ENCODE results near the gene DIRAS1.

DIRAS1 gene

DNA sequence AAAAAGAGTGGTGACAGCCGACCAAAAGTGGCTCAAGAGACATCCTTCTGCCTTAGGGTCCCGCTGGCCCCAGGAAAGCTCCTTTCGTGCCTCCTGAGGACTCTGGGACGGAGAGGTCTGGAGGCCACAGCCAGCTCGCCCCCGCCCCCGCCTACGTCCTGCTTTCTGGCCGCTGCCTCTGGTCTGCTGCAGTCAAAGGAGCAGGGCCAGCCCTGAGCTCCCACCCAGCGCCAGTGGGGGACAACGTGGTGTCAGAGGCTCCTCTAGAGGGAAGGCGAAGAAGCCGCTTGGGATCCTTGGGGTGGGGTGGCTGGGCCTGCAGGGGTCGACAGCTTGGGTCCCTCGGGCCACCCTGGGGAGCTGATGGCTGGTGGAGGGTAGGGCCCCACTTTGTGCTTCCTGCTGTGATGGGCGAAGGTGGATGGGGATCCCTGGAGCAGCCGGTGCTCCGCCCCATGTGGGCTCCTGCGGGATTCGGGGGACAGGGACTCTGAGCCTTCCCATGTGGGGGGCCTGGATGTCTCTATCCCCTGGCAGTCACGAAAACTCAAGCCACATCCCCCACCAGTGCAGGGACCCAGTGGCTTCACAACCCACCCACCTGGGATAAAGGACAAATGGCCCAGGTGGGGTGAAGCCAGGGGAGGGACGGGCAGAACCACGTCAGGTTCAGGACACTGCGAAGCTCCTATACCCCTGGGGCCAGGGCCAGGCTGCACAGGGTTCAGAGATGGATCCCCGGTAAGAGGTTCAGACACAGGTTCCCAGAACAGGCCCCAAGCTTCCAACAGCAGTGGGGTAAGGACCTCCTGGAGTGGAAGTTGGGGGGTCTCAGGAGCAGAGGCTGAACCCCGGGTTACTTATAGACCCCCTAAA lies 9.0 kb upstream of the DIRAS1 start:
- no peak for TF ChIP-seq Cebpa-rat (IDR thresholded peaks at IDR 0.05)
- no peaks in the 10 kb centered on the region for H3K9me3 ChIP-seq
- H3K36me3 ChIP-seq = peaks cover 39% of the 10 kb centered on the region
- H3K4me3 ChIP-seq = no peak overlapping the region
- peaks cover 98% of the 10 kb centered on the region for H3K4me1 ChIP-seq
- peaks cover 64% of the 10 kb centered on the region for H4K20me1 ChIP-seq
- peak overlapping the region; percentile 47; the same call in 1 of the 2 replicates for H3K4me2 ChIP-seq
- H3K27me3 ChIP-seq = no peaks in the 10 kb centered on the region
- H3K9ac ChIP-seq = no peak overlapping the region
- H3K27ac ChIP-seq = peak overlapping the region; percentile 4; the same call in 1 of the 2 replicates

DNA sequence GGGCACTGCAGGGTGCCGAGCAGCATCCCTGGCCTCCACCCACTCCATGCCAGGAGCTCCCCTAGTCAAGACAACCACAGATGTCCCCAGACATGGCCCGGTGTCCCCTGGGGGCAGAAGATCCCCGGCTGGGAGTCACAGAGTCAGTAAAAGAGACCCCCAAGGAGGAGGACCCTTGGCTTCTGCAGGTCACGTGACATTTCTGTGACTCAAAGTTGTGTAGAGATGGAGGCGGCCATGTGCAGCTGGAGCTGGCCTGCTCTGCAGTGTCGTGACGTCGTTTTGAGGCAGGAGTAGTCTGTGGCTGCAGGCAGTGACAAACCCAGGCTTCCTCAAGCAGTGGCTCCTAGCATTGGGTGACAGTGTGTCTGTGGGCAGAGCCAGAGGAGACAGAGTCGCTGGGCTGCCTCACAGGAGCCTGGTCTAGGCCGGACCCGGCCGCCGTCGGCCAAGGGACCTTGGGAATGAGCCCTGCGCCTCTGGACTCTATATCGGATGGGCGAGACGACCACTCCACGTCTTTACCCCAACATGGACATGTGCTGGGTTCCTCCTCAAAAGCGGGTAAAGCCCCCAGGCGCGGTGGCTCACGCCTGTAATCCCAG lies 7.7 kb upstream of the DIRAS1 start:
- H4K20me1 ChIP-seq = peaks cover 51% of the 10 kb centered on the region
- peak overlapping the region; percentile 97 for H3K4me2 ChIP-seq
- H3K4me3 ChIP-seq = no peak overlapping the region
- no peaks in the 10 kb centered on the region for H3K27me3 ChIP-seq
- H3K4me1 ChIP-seq = peaks cover 96% of the 10 kb centered on the region
- H3K9ac ChIP-seq = 0 out of 2 replicates have a peak overlapping the region, but pooled peaks have one; percentile 15
- no peaks in the 10 kb centered on the region for H3K9me3 ChIP-seq
- H3K36me3 ChIP-seq = peaks cover 33% of the 10 kb centered on the region
- no peak for TF ChIP-seq Cebpa-rat (IDR thresholded peaks at IDR 0.05)
- H3K27ac ChIP-seq = 0 out of 2 replicates have a peak overlapping the region, but pooled peaks have one; percentile 35

DNA sequence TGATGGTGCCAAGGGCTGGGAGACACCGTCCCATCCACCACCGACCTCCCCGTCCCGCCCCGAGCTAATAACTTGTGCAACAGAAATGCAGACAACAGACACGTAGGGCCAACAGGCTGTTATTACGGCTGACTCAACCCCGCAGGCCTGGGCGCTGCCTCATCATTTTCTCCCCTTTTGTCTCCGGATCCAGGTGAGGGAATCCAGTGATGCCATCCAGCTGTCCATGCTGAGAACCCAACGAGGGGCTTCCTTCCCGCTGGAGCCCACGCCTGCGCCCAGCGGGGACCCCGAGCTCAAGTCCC lies 6.4 kb upstream of the DIRAS1 start:
- H3K9ac ChIP-seq = no peak overlapping the region
- no peak for TF ChIP-seq Cebpa-rat (IDR thresholded peaks at IDR 0.05)
- H3K36me3 ChIP-seq = peaks cover 20% of the 10 kb centered on the region
- peaks cover 98% of the 10 kb centered on the region for H3K4me1 ChIP-seq
- H3K9me3 ChIP-seq = no peaks in the 10 kb centered on the region
- H4K20me1 ChIP-seq = peaks cover 38% of the 10 kb centered on the region
- no peak overlapping the region for H3K4me3 ChIP-seq
- H3K4me2 ChIP-seq = peak overlapping the region; percentile 97
- H3K27ac ChIP-seq = peak overlapping the region; percentile 54; the same call in 1 of the 2 replicates
- peaks cover 5% of the 10 kb centered on the region; the same call in 1 of the 2 replicates for H3K27me3 ChIP-seq

DNA sequence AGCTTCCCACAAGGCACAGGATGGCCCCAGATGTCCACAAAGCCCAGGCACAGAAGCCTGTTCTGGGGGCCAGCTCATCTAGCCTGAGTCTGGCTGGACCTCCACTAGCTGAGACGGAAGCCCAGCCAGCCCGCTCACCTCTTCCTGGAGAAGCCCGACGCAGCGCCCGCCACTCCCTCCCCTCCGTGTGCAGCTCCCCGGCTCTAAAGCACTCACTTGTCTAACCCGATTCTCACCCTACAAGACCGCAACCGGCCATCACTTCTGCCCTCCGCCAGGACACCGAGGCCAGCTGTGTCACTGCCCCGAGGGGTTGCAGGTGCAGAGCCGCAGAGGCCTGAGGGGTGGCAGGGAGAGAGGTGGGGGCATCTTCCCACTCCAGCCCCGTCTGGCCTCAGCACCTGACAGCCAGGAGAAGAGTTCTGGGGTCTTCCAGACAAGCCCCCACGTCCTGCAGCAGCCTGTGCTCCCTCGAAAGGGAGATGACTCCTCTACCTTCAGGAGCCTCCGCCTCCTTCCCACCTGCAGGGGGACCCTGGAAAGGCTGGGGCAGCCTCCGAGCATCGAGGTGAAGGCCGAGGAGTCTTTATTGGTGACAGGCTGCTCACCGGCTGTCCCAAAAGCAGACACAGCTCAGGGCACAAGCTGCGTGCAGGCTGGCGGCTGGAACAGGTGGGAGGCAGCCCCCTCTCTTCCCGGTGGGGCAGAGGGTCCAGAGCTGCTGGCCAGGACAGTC lies 5.9 kb upstream of the DIRAS1 start:
- Histone ChIP-seq H4K20me1 (peaks cover 33% of the 10 kb centered on the region), H3K27ac (peak overlapping the region; percentile 54), H3K27me3 (peaks cover 5% of the 10 kb centered on the region; the same call in 1 of the 2 replicates), H3K9me3 (no peaks in the 10 kb centered on the region), H3K4me3 (peak overlapping the region; percentile 39; the same call in 1 of the 2 replicates), H3K4me1 (peaks cover 98% of the 10 kb centered on the region), H3K9ac (peak overlapping the region; percentile 48; the same call in 1 of the 2 replicates), H3K4me2 (peak overlapping the region; percentile 97), H3K36me3 (peaks cover 15% of the 10 kb centered on the region)
- no peak for TF ChIP-seq Cebpa-rat (IDR thresholded peaks at IDR 0.05)

DNA sequence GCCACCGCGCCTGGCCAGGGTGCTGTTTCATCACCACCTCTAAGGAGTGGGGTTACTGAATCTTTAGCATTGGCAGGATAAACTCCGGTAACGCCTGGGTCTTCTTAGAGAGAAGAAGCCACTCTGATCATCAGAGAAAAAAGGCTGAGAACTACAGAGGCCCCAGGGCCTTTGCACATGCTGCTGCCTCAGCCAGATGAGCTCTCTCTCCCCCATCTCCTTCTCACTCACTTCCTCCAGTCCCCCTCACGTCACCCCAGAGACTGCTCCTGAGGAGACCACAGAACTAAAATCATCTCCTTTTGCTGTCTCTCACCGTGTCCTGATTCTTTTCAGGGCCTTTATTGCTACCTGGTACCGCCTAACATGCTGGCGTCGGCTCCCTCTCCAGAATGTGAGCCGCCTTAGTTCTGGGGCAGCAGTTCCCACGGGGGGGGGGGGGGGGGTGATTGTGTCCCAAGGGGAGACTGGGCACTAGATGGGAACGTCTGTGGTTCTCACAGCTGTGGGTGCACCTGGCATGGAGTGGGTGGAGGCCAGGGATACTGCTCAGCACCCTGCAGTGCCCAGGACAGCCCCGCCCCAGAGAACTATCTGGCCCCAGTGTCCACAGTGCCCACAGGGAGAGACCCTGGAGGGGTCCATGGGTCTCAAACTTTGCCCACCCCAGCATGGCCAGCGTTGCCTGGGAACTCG lies 5.1 kb upstream of the DIRAS1 start:
- Histone ChIP-seq H4K20me1 (peaks cover 25% of the 10 kb centered on the region), H3K27me3 (peaks cover 5% of the 10 kb centered on the region; the same call in 1 of the 2 replicates), H3K4me1 (peaks cover 97% of the 10 kb centered on the region), H3K9ac (peak overlapping the region; percentile 48; the same call in 1 of the 2 replicates), H3K9me3 (no peaks in the 10 kb centered on the region), H3K36me3 (peaks cover 7% of the 10 kb centered on the region; the same call in 1 of the 2 replicates), H3K4me2 (peak overlapping the region; percentile 97), H3K27ac (peak overlapping the region; percentile 54), H3K4me3 (peak overlapping the region; percentile 39; the same call in 1 of the 2 replicates)
- no peak for TF ChIP-seq Cebpa-rat (IDR thresholded peaks at IDR 0.05)

DNA sequence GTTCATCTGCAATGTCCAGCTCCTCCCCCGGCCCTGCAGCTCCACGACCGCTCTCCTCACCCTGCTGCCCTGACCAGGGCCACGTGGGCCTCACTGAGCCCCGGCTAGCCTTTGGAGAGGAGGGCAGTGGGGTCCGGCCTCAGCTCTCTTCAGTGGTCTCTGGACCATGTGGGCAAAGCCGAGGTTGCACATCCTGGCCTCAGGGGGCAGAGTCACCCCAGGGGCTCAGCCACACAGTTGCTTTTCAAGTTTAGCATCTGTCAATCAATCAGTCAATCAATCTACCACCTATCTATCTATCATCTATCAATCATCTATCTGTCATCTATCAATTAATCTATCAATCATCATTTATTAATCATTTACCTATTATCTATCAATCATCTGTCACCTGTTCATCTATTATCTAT lies 3.0 kb upstream of the DIRAS1 start:
- H3K36me3 ChIP-seq = no peaks in the 10 kb centered on the region
- no peak for TF ChIP-seq Cebpa-rat (IDR thresholded peaks at IDR 0.05)
- H3K4me1 ChIP-seq = peaks cover 89% of the 10 kb centered on the region
- peak overlapping the region; percentile 96 for H3K4me2 ChIP-seq
- no peaks in the 10 kb centered on the region for H3K9me3 ChIP-seq
- H4K20me1 ChIP-seq = peaks cover 31% of the 10 kb centered on the region
- no peak overlapping the region for H3K4me3 ChIP-seq
- no peak overlapping the region for H3K27ac ChIP-seq
- H3K27me3 ChIP-seq = peaks cover 5% of the 10 kb centered on the region; the same call in 1 of the 2 replicates
- H3K9ac ChIP-seq = no peak overlapping the region

DNA sequence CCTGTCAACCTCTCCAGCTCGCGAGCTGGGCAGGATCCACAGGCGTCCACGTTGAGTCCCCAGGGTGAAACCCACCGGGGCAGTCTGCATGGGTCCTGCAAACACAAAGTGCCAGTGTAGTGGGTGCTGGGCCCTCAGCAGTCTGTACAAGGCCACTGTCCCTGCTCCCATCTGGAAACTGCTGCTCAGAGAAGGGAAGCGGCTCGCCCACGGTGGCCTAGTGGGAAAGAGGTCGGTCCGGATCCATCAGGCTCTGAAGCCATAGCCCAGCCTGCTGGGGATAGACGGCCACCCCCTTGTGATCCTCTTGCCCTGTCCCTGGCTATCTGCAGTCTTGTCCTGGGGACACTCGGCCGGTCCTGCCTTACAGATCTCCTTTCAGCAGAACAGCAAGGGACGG lies 2.6 kb upstream of the DIRAS1 start:
- peaks cover 5% of the 10 kb centered on the region; the same call in 1 of the 2 replicates for H3K27me3 ChIP-seq
- peaks cover 35% of the 10 kb centered on the region for H4K20me1 ChIP-seq
- peak overlapping the region; percentile 96 for H3K4me2 ChIP-seq
- H3K9me3 ChIP-seq = no peaks in the 10 kb centered on the region
- H3K4me1 ChIP-seq = peaks cover 88% of the 10 kb centered on the region
- H3K9ac ChIP-seq = no peak overlapping the region
- H3K27ac ChIP-seq = 0 out of 2 replicates have a peak overlapping the region, but pooled peaks have one; percentile 41
- TF ChIP-seq Cebpa-rat (IDR thresholded peaks at IDR 0.05) = no peak
- no peak overlapping the region for H3K4me3 ChIP-seq
- no peaks in the 10 kb centered on the region for H3K36me3 ChIP-seq

DNA sequence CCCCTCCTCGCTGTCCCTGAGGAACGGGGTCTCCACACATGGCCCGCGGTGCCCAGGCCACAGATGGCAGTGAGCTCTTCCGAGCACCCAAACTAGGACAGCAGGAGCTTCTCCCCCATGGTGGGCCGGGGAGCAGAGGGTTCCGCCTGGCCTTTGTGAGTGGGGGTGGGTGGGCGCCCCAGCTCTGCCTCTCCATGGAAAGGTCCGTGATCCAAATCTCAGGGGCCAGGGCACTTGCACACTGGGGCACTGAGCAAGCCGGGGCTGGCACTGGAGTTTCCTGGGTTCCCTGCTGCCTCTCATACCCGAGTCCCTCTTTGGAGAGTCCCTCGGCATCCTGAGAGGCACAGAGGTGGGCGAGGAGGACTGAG lies 2.2 kb upstream of the DIRAS1 start:
- H3K27me3 ChIP-seq = peaks cover 5% of the 10 kb centered on the region; the same call in 1 of the 2 replicates
- no peak overlapping the region for H3K4me3 ChIP-seq
- peak overlapping the region; percentile 96 for H3K4me2 ChIP-seq
- no peak for TF ChIP-seq Cebpa-rat (IDR thresholded peaks at IDR 0.05)
- no peak overlapping the region; the same call in 1 of the 2 replicates for H3K9ac ChIP-seq
- peak overlapping the region; percentile 41 for H3K27ac ChIP-seq
- peaks cover 2% of the 10 kb centered on the region for H3K36me3 ChIP-seq
- H3K9me3 ChIP-seq = no peaks in the 10 kb centered on the region
- H4K20me1 ChIP-seq = peaks cover 39% of the 10 kb centered on the region
- H3K4me1 ChIP-seq = peaks cover 84% of the 10 kb centered on the region
